H1 (cell line): Measurements from ENCODE around the gene PTPRE. TPM values are rescaled to one million over a fixed set of nuclear protein-coding genes. Genes with fewer than 3 reads are reported as not detected.

Experiments used
- KDM1A ChIP-seq: fragments of 200-600, 300-600 bp; sonication (generic); IDR thresholded peaks from 2 replicates; pipeline ENCODE4 v1.7.1; 2016; ENCODE audit warnings: mild to moderate bottlenecking, low read length, borderline replicate concordance
- RFX5 ChIP-seq: IDR thresholded peaks from 2 replicates; pipeline ENCODE4 v1.6.1; 2011; ENCODE audit warnings: low read depth, low read length, improper control_type of control experiment, borderline replicate concordance
- SIRT6 ChIP-seq: IDR thresholded peaks from one replicate; pipeline ENCODE4 v1.7.1; 2012; ENCODE audit warnings: low read length, inconsistent platforms
- polyA plus RNA-seq, 7 experiments: library from polyadenylated mRNA; depleted of rRNA in 3 of 7; stranded (reverse) in 5 of 7; unstranded in 2 of 7; fragments of >200 nt in 5 of 7; fragments of 200-250 nt in 2 of 7; gene quantifications; 1 replicate in 5 of 7; 2 replicates in 1 of 7; 4 replicates in 1 of 7; pipeline versions ENCODE4 v1.2.1 to v1.2.3, GENCODE V29; 2011 to 2013; ENCODE audit warnings: missing spikeins in 2 of 7, mixed read lengths in 2 of 7
- total RNA-seq: library from RNA; stranded (reverse); fragmentation: NEBNext Ultra II Directional; extraction: Animal tissue kit (Norgen Biotek cat#: 25700); gene quantifications from 2 replicates; pipeline ENCODE4 v1.2.1, GENCODE V29; 2021

Gene PTPRE
- total and polyA plus RNA-seq, 2 of the 8 experiments (the other 6 are each of a cell fraction or from before 2014, with no cell fraction given), result 0.33 to 0.54 TPM

- TF ChIP-seq SIRT6, result no peak
- no peak for TF ChIP-seq KDM1A
- no peak for TF ChIP-seq RFX5
Measured at GRCh38 chr10:128084991-128085390, 178.1 kb downstream of the PTPRE start (continued).
